Measurements from ENCODE around the gene SLC41A3.
A peak's percentile ranks its signal among the peaks of the same experiment; 100 is the strongest.
"Not testable (repeated sequence)": the region's sequence is repeated elsewhere in the genome, so short reads cannot be mapped to it uniquely, and the experiment has no call there.

The SLC41A3 gene

GRCh38 chr3:126023390-126023789 is 60.5 kb downstream of the SLC41A3 start:
- DNase-seq = no peak

GRCh38 chr3:126022741-126023359 is 61.1 kb downstream of the SLC41A3 start:
- DNase-seq = no peak

GRCh38 chr3:126021702-126022101 is 62.2 kb downstream of the SLC41A3 start:
- DNase-seq = no peak

- DNase-seq = no peak
These were observed 62.7 kb downstream of the SLC41A3 start for GRCh38 chr3:126021224-126021623.

GRCh38 chr3:126019683-126020082 is 64.2 kb downstream of the SLC41A3 start:
- no peak for DNase-seq

GRCh38 chr3:126018995-126019394 is 64.9 kb downstream of the SLC41A3 start:
- no peak for DNase-seq

GRCh38 chr3:126018545-126018944 is 65.4 kb downstream of the SLC41A3 start:
- no peak for DNase-seq

- DNase-seq = no peak
These were observed 66.6 kb downstream of the SLC41A3 start for GRCh38 chr3:126017362-126017761.

GRCh38 chr3:126016616-126017015 is 67.3 kb downstream of the SLC41A3 start:
- no peak for DNase-seq

GRCh38 chr3:126015075-126015474 is 68.8 kb downstream of the SLC41A3 start:
- DNase-seq = no peak

- no peak for DNase-seq
These were observed 69.7 kb downstream of the SLC41A3 start for GRCh38 chr3:126014252-126014651.

- DNase-seq = no peak
These were observed 70.2 kb downstream of the SLC41A3 start for GRCh38 chr3:126013751-126014156.

GRCh38 chr3:126009181-126009580 is 74.7 kb downstream of the SLC41A3 start:
- no peak for DNase-seq

GRCh38 chr3:126008219-126008618 is 75.7 kb downstream of the SLC41A3 start:
- no peak for DNase-seq

- DNase-seq = no peak
These were observed 78.0 kb downstream of the SLC41A3 start for GRCh38 chr3:126005951-126006350.

GRCh38 chr3:126004692-126005091 is 79.2 kb downstream of the SLC41A3 start:
- DNase-seq = no peak

GRCh38 chr3:126004217-126004616 is 79.7 kb downstream of the SLC41A3 start:
- DNase-seq = no peak

- no peak for DNase-seq
These were observed 80.3 kb downstream of the SLC41A3 start for GRCh38 chr3:126003447-126004190.

- no peak for DNase-seq
These were observed 81.7 kb downstream of the SLC41A3 start for GRCh38 chr3:126002189-126002588.

GRCh38 chr3:125996751-125997150 is 87.2 kb downstream of the SLC41A3 start:
- peak; percentile 59 for DNase-seq

- DNase-seq = no peak
These were observed 93.5 kb downstream of the SLC41A3 start for GRCh38 chr3:125990253-125990970.

- DNase-seq = not testable (repeated sequence)
These were observed 99.0 kb downstream of the SLC41A3 start for GRCh38 chr3:125984951-125985350.

- DNase-seq = not testable (repeated sequence)
These were observed 106.8 kb downstream of the SLC41A3 start for GRCh38 chr3:125977104-125977503.

- not testable (repeated sequence) for DNase-seq
These were observed 107.9 kb downstream of the SLC41A3 start for GRCh38 chr3:125976003-125976390.
